GM23338 (cell line): Measurements from ENCODE around the gene GARIN1A.
"Not testable (repeated sequence)": the region's sequence is repeated elsewhere in the genome, so short reads cannot be mapped to it uniquely, and the experiment has no call there.

ENCODE experiments used
- CREB1 ChIP-seq: fragments of 250-450 bp; sonication (Bioruptor Pico); IDR thresholded peaks from 2 replicates; pipeline ENCODE4 v1.5.0; 2020; ENCODE audit warnings: low read depth, mild to moderate bottlenecking, moderate library complexity
- EZH2 ChIP-seq: fragments of 200-600 bp; sonication (generic); IDR thresholded peaks from one replicate; pipeline ENCODE4 v1.8.0; 2017; ENCODE audit warnings: antibody characterized with exemption, mild to moderate bottlenecking, low read depth; ENCODE audit not compliant: unreplicated experiment
- JUNB ChIP-seq: IDR thresholded peaks from one replicate; pipeline ENCODE4 v1.6.1; 2016; ENCODE audit warnings: antibody characterized with exemption; ENCODE audit not compliant: unreplicated experiment
- POLR2AphosphoS5 ChIP-seq: IDR thresholded peaks from 2 replicates; pipeline ENCODE4 v1.6.1; 2016; ENCODE audit warnings: antibody characterized with exemption, low read depth
- STAT1 ChIP-seq: IDR thresholded peaks from one replicate; pipeline ENCODE4 v1.6.1; 2016; ENCODE audit warnings: antibody characterized with exemption; ENCODE audit not compliant: unreplicated experiment
- ZNF114 ChIP-seq: fragments of 250-450 bp; sonication (Bioruptor Pico); IDR thresholded peaks from 2 replicates; pipeline ENCODE4 v1.5.0; 2020; ENCODE audit warnings: mild to moderate bottlenecking, moderate library complexity
- TF ChIP-seq, protein P1 (sequence below), 2 experiments: fragments of 200-600 bp in 1 of 2; sonication (generic) in 1 of 2; conservative IDR thresholded peaks; 2 replicates each; pipeline versions ENCODE4 v1.5.1 to v1.6.1; 2016 to 2017; ENCODE audit warnings: antibody characterized with exemption in 2 of 2, low read depth in 2 of 2, mild to moderate bottlenecking in 2 of 2, moderate library complexity in 1 of 2
- TF ChIP-seq, protein P2 (sequence below): IDR thresholded peaks from one replicate; pipeline ENCODE4 v1.6.1; 2018; ENCODE audit warnings: antibody characterized with exemption; ENCODE audit not compliant: unreplicated experiment

DNA sequence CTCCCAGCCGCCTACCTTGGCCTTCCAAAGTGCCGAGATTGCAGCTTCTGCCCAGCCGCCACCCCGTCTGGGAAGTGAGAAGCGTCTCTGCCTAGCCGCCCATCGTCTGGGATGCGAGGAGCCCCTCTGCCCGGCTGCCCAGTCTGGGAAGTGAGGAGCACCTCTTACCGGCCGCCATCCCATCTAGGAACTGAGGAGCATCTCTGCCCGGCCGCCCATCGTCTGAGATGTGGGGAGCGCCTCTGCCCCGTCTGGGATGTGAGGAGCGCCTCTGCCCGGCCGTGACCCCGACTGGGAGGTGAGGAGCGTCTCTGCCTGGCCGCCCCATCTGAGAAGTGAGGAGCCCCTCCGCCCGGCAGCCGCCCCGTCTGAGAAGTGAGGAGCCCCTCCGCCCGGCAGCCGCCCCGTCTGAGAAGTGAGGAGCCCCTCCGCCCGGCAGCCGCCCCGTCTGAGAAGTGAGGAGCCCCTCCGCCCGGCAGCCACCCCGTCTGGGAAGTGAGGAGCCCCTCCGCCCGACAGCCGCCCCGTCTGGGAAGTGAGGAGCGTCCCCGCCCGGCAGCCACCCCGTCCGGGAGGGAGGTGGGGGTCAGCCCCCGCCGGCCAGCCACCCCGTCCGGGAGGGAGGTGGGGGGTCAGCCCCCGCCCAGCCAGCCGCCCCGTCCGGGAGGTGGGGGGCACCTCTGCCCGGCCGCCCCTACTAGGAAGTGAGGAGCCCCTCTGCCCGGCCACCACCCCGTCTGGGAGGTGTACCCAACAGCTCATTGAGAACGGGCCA is 17.3 kb downstream of the GARIN1A start:
- not testable (repeated sequence) for TF ChIP-seq CREB1 (CRISPR knock-in tag); JUNB; ZNF114 (CRISPR knock-in tag); STAT1; POLR2AphosphoS5; EZH2
- TF ChIP-seq, protein P1, sequence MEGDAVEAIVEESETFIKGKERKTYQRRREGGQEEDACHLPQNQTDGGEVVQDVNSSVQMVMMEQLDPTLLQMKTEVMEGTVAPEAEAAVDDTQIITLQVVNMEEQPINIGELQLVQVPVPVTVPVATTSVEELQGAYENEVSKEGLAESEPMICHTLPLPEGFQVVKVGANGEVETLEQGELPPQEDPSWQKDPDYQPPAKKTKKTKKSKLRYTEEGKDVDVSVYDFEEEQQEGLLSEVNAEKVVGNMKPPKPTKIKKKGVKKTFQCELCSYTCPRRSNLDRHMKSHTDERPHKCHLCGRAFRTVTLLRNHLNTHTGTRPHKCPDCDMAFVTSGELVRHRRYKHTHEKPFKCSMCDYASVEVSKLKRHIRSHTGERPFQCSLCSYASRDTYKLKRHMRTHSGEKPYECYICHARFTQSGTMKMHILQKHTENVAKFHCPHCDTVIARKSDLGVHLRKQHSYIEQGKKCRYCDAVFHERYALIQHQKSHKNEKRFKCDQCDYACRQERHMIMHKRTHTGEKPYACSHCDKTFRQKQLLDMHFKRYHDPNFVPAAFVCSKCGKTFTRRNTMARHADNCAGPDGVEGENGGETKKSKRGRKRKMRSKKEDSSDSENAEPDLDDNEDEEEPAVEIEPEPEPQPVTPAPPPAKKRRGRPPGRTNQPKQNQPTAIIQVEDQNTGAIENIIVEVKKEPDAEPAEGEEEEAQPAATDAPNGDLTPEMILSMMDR (conservative IDR thresholded peaks at IDR 0.05; ENCODE audit: low read depth in 2 of 2), result not testable (repeated sequence)
- TF ChIP-seq, protein P2, sequence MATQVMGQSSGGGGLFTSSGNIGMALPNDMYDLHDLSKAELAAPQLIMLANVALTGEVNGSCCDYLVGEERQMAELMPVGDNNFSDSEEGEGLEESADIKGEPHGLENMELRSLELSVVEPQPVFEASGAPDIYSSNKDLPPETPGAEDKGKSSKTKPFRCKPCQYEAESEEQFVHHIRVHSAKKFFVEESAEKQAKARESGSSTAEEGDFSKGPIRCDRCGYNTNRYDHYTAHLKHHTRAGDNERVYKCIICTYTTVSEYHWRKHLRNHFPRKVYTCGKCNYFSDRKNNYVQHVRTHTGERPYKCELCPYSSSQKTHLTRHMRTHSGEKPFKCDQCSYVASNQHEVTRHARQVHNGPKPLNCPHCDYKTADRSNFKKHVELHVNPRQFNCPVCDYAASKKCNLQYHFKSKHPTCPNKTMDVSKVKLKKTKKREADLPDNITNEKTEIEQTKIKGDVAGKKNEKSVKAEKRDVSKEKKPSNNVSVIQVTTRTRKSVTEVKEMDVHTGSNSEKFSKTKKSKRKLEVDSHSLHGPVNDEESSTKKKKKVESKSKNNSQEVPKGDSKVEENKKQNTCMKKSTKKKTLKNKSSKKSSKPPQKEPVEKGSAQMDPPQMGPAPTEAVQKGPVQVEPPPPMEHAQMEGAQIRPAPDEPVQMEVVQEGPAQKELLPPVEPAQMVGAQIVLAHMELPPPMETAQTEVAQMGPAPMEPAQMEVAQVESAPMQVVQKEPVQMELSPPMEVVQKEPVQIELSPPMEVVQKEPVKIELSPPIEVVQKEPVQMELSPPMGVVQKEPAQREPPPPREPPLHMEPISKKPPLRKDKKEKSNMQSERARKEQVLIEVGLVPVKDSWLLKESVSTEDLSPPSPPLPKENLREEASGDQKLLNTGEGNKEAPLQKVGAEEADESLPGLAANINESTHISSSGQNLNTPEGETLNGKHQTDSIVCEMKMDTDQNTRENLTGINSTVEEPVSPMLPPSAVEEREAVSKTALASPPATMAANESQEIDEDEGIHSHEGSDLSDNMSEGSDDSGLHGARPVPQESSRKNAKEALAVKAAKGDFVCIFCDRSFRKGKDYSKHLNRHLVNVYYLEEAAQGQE, result not testable (repeated sequence)
